ENCODE data around the gene ADAMTS8.

Gene ADAMTS8, protein sequence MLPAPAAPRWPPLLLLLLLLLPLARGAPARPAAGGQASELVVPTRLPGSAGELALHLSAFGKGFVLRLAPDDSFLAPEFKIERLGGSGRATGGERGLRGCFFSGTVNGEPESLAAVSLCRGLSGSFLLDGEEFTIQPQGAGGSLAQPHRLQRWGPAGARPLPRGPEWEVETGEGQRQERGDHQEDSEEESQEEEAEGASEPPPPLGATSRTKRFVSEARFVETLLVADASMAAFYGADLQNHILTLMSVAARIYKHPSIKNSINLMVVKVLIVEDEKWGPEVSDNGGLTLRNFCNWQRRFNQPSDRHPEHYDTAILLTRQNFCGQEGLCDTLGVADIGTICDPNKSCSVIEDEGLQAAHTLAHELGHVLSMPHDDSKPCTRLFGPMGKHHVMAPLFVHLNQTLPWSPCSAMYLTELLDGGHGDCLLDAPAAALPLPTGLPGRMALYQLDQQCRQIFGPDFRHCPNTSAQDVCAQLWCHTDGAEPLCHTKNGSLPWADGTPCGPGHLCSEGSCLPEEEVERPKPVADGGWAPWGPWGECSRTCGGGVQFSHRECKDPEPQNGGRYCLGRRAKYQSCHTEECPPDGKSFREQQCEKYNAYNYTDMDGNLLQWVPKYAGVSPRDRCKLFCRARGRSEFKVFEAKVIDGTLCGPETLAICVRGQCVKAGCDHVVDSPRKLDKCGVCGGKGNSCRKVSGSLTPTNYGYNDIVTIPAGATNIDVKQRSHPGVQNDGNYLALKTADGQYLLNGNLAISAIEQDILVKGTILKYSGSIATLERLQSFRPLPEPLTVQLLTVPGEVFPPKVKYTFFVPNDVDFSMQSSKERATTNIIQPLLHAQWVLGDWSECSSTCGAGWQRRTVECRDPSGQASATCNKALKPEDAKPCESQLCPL

DNA sequence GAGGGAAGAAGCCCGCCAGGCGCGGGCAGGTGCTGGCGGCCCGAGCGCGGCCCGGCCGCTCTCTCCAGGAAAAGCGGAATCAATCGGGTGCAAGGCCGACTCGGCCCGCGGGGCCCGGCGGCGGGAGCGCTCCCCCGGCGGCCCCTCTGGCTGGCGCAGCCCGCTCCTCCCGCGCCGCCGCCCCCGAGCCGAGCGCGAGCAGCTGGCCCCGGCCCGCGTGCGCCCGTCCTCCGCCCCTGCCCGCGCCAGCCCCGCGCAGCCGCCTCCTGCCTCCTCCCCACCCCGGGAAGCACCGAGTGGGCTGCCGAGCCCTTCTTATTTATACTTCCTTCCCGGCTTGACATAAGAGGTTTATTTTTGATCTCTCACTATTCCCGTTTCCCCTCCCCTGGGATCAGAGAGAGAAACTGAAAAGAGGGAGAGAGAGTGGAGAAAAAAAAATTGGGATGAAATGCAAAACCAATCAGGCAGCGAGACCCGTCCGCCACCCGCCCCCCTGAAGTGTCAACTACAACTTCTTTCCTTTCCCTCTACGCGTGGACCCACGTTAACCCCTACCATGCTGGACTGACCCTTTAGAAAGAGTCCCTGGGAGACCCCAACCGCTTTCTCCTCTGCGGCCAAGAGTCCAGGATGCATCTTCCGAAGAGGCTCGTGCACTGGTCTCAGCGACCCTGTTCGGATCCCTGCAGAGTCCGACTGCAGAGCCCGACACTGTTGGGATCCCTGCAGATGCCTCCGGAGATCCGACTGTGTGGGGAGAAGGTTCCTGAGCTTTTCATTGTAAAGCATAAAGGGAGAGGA, at the start of gene ADAMTS8:
Gene ADAMTS8, minus strand, starts transcription at position 294 of the 804 bp plus-strand sequence. CDS start 323 bp downstream, outside the sequence.
- DNase-seq (ENCODE audit: low read depth) = no peak

DNA sequence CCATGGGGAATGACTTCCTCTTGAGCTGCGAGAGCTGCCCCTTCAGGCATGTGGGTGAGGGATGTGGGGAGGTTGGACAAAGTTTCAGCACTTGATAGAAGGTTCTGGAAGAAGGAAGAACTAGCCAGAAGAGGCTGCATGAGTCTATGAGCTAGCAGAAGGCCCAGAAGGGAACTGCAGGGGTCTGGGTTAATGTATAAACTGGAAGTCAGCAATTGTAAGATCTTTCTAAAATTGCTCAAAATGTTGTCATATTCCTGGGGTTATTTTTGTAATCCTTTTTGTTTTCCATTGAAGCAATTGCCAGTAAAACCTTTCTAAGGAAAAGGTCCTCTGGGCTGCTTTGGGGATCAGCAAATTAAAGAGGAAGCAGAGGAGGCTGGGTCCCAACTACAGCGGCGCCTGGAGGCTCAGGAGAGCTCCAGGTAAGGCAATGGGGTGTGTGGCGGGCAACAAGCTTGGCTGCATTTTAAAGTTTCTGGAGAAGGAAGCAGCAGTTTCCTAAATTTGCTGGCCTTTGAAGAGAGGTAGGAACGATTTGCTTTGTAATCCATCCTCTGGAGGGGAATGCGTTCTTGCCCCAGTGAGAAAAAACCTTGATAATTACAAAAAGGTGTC, 49.3 kb upstream of the ADAMTS8 start:
- no peak for DNase-seq (ENCODE audit: low read depth)

DNA sequence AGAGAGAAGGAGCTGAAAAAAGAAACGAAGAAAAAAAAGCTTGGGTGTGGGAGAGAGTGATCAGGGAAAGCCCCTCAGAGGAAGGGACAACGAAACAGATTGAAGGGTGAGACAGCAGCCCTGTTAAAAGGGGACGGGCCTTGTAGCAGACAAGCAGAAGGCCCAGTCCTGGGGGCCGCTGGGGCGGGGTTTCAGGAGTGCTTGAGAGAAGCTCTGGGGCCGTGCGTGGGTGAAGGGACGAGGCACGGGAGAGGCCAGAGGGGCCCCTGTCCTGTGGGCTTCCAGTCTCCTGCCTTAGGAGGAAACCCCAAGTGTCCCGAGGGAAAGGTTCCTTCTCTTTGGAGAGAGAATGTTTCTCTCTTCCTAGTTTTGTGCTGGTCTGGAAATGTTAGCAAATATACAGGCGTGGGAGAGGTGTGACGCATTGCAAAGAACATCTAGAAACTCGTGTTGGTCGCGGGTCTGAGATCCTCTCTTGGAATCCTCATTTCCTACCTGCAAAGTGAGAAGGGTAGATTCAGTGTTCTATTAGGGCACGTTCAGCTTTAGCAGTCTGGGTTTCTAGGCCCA, 48.6 kb upstream of the ADAMTS8 start:
- DNase-seq (ENCODE audit: low read depth) = no peak

DNA sequence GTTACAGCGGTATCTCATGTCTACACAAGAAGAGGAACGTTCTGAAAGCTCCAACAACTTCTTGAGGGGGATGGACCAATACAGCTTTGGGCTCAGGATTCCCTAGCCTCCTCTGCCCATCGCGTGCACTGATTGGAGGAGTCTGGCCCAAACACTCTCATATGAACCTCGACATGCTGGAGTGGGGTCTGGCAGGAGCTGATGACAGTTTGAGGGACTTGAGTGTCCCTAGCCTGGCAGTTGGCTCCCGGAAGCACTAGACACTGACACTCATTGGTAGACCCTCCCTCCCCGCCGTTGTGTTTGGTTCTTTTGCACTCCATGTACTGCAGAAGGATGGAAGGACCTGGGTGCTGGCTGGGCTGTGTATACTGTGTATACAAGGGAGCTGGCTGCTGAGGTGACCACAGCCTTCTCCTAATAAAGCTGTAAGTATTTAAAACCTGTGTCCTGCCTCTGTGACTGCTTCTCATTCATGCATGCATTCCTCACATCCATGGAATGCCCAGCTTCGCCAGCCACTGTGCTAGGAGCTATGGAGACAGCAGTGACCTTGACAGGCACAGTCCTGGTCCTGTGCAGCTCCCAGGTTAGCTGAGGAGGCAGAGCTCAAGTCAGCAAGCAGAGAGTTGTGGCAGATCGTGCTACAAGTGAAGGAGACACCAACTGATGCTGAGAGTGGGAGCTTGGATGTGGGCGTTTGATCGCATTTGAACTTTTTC, 48.0 kb upstream of the ADAMTS8 start:
- DNase-seq (ENCODE audit: low read depth) = no peak

DNA sequence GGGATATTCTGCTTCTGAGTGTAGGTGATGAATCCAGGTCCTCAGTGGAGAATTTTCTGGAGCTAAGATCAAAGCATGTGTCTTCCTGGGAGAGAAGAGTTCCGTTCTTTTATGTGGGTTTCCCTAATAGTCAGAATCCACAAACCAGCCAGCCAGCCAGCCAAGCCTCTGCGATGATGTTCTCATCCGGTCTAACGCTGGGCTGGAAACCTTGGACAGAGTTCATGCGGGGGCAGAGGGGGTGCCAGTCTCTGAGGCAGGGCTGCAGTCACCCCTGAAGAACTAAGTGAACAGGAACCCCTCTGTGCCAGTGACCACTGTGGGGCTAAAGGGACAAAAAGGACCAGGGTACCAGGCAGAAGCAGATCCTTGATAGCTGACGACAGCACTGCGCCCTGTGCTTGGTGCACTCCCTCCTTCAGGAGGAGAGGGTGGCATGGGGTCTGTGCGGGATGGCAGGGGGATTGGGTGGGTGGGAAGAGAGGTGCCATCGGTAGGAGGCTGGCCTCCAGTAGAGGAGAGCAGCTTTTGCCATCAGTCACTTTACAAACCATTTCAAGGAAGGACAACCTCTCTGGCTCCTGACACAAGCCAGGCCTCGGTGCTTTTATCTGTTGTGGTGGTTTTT, 47.1 kb upstream of the ADAMTS8 start:
- no peak for DNase-seq (ENCODE audit: low read depth)

DNA sequence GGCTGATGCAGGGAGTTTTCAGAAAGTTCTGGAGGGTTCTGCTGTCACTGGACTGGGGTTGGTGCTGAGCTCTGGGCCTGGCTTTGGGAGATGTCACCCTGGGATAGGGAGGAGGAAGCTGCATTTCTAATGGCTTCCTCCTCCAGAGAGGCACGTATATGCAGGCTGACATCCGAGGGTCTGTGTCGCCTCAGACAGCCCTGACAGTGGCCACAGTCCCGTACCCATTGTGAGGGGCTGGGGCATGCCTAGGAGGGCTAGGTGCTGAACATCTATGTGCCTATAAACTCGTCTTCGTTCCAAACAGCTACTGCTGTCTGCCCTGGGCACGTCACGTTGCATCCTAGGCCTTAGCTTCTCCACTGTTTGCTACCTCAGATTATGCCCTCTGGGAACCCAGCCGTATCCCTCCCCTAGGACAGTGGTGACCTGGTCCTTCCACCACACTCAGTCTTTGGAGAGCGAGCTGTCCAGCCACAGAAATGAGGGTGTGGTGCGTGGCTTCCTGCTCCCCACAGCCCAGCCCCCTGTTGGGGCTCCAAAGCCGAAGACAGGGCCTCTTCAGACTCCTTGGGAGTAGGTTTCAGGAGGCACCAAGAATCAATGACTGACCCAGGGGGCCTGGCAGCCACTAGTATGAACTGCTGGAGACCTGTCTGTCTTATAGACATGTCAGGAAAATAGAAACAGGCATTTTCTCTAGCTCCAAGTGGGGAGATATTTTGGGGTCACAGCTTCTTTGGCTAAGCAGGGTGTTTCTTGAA, 46.4 kb upstream of the ADAMTS8 start:
- no peak for DNase-seq (ENCODE audit: low read depth)

DNA sequence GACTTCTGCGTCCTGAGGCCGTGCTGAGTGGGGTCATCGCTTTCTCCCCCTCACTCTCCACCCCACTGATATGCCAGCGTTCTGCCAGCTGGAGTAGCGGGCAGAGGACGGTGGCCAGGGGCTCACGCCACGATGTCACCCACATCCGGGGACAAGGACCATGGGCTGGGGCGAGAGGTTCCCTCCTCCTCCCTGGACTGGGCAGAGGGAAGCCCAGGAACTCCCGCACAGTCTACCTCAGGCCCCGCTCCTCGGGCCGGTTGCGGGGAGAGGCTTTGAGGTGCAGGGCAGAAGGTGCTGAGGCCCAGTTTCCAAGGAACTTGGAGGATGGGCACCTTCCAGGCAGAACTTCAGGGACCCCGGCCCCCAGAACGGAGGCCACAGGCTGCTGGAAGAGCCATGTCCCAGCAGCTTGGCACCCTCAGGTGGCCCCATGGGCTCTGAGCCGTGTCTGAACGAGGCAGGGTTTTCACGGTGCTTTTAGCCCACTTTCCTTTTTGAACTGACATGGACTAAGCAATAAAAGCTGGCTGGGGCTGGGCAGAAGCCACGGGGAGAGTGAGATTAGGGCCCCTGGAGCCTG, 45.5 kb upstream of the ADAMTS8 start:
- no peak for DNase-seq (ENCODE audit: low read depth)

DNA sequence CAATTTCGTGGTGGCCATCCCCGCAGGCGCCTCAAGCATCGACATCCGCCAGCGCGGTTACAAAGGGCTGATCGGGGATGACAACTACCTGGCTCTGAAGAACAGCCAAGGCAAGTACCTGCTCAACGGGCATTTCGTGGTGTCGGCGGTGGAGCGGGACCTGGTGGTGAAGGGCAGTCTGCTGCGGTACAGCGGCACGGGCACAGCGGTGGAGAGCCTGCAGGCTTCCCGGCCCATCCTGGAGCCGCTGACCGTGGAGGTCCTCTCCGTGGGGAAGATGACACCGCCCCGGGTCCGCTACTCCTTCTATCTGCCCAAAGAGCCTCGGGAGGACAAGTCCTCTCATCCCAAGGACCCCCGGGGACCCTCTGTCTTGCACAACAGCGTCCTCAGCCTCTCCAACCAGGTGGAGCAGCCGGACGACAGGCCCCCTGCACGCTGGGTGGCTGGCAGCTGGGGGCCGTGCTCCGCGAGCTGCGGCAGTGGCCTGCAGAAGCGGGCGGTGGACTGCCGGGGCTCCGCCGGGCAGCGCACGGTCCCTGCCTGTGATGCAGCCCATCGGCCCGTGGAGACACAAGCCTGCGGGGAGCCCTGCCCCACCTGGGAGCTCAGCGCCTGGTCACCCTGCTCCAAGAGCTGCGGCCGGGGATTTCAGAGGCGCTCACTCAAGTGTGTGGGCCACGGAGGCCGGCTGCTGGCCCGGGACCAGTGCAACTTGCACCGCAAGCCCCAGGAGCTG, 44.8 kb upstream of the ADAMTS8 start:
- no peak for DNase-seq (ENCODE audit: low read depth)

DNA sequence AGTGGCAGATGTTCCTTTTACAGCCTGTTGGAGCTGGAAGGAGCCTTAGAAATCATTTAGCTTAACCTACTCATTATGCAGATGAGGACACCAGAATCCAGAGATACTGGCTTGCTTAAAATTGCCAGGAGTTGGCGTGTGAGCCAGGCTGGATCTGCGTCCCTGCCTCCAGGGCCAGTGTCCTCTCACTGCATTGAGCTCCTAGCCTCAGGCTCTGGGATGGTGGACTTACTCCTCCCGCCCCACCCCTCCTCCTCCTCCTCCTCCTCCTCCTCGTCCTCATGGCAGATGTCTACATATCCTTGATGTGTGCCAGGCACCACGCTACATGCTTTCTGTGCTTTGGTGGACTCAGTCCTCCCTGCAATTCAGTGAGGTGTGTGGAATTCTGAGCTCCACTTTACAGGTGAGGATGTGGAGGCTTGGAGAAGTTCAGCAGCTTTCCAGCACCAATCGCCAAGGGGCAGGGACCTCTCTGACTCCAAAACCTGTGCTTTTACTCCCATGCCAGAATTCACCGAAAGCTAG, 44.1 kb upstream of the ADAMTS8 start:
- no peak for DNase-seq (ENCODE audit: low read depth)

DNA sequence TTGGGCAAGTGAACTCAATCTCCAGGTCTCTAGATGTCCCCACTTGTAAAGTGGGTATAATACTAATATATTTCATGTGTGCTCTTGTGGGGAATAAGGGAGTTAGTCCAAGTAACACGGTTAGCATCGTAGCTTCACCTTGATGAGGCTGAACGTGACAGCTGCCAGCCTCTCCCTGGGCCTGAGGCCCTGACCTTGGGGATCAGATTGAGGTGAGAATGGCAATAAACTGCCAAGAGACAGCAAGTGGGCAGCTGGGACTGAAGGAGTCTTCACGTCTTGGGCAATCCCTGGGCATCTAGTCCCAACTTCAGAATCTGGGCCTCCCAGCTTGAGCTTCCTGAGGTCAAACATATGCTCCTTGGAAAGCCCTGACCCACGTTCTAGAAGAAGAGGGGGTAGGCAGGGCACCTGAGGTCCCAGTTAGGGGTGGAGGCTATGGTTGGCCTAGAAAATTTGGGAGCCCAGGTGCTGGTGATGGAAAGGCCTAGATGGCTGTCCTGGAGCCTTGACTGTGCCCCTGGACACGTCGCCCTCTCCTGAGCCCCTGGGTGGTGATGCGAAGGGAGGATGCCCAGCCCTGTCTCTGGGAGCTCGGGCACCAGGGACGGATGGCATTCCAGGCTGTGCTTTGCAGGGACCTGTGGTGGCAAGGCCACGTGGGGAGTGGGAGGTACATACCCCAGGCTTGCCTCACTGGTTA, 43.5 kb upstream of the ADAMTS8 start:
- DNase-seq (ENCODE audit: low read depth) = no peak

DNA sequence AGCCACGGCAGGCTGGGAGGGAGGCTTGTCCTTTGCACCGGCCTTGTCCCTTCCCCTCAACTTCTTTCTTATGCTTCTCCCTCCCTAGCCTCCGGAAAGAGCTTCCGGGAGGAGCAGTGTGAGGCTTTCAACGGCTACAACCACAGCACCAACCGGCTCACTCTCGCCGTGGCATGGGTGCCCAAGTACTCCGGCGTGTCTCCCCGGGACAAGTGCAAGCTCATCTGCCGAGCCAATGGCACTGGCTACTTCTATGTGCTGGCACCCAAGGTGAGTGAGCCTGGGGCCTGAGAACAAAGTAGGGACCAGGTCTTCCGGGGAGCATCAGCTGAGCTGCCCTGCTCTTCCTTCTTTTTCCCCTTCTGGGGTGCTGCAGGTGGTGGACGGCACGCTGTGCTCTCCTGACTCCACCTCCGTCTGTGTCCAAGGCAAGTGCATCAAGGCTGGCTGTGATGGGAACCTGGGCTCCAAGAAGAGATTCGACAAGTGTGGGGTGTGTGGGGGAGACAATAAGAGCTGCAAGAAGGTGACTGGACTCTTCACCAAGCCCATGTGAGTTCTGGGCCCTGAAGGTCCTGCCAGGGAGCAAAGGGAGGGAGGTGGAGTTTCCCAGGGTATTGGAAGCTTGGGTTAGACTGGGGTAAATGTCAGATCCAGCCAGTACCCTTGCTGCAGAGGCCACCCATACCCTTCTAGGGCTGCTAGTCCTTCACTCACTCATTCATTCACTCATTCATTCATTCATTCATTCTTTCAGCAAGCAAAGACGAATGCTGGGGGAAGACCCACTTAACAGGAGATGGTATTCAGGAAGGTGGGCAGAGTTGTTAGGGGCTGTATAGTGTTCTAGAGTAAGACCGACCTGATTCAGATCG, 42.7 kb upstream of the ADAMTS8 start:
- DNase-seq (ENCODE audit: low read depth) = no peak

DNA sequence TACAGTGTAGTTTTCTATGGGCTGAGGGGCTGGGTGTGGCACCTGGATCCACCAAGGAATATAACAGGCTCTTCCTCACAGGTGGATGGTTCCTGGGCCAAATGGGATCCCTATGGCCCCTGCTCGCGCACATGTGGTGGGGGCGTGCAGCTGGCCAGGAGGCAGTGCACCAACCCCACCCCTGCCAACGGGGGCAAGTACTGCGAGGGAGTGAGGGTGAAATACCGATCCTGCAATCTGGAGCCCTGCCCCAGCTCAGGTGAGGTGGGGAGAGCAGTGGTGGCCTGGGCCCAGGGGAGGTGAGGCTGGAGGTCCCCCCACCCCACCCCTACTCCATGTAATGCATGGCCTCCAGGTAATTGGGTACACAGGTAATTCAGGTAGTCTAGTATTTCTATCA, 40.8 kb upstream of the ADAMTS8 start:
- no peak for DNase-seq (ENCODE audit: low read depth)

DNA sequence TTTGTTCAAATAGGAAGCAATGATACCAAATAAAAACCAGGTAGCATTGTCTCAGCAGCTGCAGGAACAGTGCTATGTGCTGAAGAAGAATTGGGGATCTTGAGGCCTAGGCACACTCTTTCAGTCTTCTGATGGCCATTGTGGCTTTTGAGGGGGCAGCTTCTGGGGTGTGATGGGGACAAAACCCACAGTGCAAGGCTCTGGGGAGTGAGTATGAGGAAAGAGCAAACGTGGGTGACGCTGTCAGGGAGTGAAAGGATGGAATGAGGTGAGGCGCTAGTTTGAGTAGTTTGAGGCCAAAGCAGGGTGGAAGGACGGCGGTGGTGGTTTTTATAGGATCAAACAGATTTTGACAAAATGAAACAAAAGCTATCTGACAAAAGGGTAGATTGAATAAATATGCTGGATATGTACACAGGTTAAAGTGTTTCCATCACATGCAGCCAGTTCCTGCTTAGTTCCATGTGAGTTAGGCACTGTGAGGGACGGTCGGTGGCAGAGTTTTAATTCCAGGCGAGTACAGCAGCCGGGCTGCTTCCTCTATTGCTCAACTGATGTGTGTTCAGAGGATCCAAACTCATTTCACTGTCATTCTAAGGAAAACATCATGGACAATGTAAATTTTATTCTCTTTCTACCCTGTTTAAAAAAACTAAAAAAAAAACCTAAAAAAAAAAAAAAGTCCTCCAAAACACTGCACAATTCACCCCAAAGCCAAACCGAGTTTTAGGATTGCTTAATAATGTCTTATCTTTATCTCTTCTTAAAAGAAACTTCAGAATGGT, 38.9 kb upstream of the ADAMTS8 start:
- DNase-seq (ENCODE audit: low read depth) = no peak

DNA sequence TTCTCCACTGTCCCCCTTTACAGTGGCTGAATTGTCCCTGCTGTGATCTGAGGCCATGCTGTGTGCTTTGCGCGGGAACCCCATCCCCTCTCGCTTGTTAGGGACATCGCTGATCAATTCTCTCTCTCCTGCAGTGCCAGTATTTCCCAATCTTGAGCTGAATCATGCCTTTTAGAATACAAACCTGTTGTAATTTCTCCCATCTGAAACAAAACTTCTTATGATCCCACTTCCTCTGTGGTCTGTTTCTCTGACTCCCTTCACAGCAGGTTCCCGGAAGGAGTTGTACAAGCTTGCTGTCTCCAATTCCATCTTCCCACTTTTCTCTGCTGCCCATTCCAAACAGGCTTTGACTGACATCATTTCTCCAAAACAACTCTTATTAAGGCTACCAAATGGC, 36.9 kb upstream of the ADAMTS8 start:
- no peak for DNase-seq (ENCODE audit: low read depth)

DNA sequence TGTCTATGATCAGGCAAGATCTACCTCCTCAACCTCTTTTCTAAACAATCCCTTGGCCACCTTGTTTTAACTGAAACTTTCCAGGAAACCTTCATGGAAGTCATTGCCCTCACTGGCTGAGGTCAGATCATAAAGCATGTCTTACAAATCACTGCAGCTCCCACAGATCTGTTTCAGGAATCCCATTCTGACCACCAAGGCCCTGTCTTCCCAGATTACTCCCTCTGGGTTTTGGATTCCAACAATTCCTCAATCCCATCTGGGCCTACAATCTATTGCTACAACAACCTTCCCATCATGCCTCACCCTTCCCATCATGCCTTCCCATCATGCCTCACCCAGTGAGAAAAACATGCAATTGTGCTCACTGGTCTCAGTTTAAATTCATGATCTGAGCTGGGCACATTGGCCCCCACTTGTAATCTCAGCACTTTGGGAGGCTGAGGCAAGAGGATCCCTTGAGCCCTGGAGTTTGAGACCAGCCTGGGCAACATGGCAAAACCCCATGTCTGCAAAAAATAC, 35.9 kb upstream of the ADAMTS8 start:
- DNase-seq (ENCODE audit: low read depth) = no peak

DNA sequence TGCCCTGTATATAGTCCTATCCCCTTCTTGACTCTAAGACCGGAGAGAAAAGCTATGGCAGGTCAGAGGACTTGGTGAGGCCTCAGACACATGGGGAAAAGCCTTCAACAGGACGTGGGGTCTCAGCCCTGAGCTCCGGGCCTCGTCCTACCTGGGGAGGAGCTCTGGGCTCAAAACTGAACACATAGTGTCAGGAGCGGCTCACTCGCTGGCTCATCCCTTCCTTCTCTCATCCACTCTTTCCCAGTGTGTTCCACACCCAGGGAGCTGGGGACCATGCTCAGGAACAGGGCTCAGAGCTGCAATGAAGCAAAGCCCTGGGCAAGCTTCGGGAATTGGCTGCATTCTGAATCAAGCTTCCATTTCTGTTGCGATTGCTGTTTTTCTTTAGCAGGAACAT, 34.5 kb upstream of the ADAMTS8 start:
- DNase-seq (ENCODE audit: low read depth) = no peak
